GM23338 (cell line): ENCODE results near the gene FRS2.

ENCODE experiments used
- EZH2 ChIP-seq: fragments of 200-600 bp; sonication (generic); IDR thresholded peaks from one replicate; pipeline ENCODE4 v1.8.0; 2017; ENCODE audit warnings: antibody characterized with exemption, mild to moderate bottlenecking, low read depth; ENCODE audit not compliant: unreplicated experiment
- EZH2phosphoT487 ChIP-seq: fragments of 200-600 bp; sonication (generic); IDR thresholded peaks from one replicate; pipeline ENCODE4 v1.8.1; 2018; ENCODE audit warnings: antibody characterized with exemption; ENCODE audit not compliant: unreplicated experiment
- JUNB ChIP-seq: IDR thresholded peaks from one replicate; pipeline ENCODE4 v1.6.1; 2016; ENCODE audit warnings: antibody characterized with exemption; ENCODE audit not compliant: unreplicated experiment
- POLR2AphosphoS5 ChIP-seq: IDR thresholded peaks from 2 replicates; pipeline ENCODE4 v1.6.1; 2016; ENCODE audit warnings: antibody characterized with exemption, low read depth
- TF ChIP-seq, protein P1 (sequence below), 2 experiments: fragments of 200-600 bp in 1 of 2; sonication (generic) in 1 of 2; conservative IDR thresholded peaks; 2 replicates each; pipeline versions ENCODE4 v1.5.1 to v1.6.1; 2016 to 2017; ENCODE audit warnings: antibody characterized with exemption in 2 of 2, low read depth in 2 of 2, mild to moderate bottlenecking in 2 of 2, moderate library complexity in 1 of 2

DNA sequence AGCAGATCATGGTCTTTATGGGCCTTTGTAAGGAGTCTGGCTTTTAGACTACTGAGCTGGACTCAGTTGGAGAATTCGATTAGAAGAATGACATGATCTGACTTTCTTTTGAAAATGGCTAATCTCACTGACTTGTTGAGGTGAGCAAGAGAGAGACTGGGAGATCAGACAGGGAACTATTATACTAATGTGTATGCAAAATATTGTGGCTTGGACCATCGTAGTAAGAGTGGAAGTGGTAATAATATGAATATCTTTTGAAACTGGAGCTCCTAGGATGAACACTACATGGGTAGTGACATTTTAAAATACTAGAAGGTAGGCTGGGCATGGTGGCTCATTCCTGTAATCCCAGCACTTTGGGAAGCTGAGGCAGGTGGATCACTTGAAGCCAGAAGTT lies 58.8 kb downstream of the FRS2 start:
- no peak for TF ChIP-seq EZH2phosphoT487
- no peak for TF ChIP-seq EZH2
- TF ChIP-seq, protein P1, sequence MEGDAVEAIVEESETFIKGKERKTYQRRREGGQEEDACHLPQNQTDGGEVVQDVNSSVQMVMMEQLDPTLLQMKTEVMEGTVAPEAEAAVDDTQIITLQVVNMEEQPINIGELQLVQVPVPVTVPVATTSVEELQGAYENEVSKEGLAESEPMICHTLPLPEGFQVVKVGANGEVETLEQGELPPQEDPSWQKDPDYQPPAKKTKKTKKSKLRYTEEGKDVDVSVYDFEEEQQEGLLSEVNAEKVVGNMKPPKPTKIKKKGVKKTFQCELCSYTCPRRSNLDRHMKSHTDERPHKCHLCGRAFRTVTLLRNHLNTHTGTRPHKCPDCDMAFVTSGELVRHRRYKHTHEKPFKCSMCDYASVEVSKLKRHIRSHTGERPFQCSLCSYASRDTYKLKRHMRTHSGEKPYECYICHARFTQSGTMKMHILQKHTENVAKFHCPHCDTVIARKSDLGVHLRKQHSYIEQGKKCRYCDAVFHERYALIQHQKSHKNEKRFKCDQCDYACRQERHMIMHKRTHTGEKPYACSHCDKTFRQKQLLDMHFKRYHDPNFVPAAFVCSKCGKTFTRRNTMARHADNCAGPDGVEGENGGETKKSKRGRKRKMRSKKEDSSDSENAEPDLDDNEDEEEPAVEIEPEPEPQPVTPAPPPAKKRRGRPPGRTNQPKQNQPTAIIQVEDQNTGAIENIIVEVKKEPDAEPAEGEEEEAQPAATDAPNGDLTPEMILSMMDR (conservative IDR thresholded peaks at IDR 0.05; ENCODE audit: low read depth in 2 of 2) = no peak
- TF ChIP-seq POLR2AphosphoS5 = no peak
- no peak for TF ChIP-seq JUNB
